Measurements from ENCODE around the gene ZNF555. TPM values are rescaled to one million over a fixed set of nuclear protein-coding genes. Genes with fewer than 3 reads are reported as not detected.

Gene ZNF555
- total and polyA plus RNA-seq, 7 donors, result 0.92 to 10.3 (median 4.3) TPM

DNA sequence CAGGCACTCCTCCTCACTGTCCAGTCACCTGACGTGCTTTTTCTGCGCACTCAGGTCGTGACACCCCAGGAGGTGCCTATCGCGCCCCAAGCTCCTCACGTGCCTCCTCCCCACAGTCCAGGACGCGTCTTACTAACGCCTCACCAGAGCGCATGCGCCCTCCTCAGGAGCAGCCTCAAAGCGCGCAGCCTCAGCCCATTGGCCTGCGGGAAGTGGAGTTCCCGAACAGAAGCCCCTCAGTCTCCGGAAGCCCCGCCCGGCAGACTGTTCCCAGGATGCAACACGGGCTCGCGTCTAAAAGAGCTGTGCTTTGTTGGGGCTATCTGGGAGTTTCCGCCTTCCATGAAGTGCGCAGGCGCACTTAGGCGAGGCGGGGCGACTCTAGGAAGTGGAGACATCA is 17.6 kb downstream of the ZNF555 start:
- no peaks in the 10 kb centered on the region for H3K4me1 ChIP-seq
- peaks cover 0 to 22% (median 0%) of the 10 kb centered on the region in 4 donors for H3K36me3 ChIP-seq
- H3K27ac ChIP-seq, result no peak overlapping the region
- no peak for DNase-seq
- H3K4me3 ChIP-seq, result no peak overlapping the region
- H3K27me3 ChIP-seq, result no peaks in the 10 kb centered on the region
- H3K9me3 ChIP-seq, result peaks cover 9 to 39% (median 19%) of the 10 kb centered on the region in 4 donors
- 78 to 89% methylated on average over 27 of the region's 27 CpGs for WGBS, 2 donors
- TF ChIP-seq CTCF (IDR thresholded peaks at IDR 0.05) (no peak), POLR2A (IDR thresholded peaks at IDR 0.05) (no peak), EP300 (IDR thresholded peaks at IDR 0.05) (no peak), POLR2AphosphoS5 (IDR thresholded peaks at IDR 0.05) (no peak)
- intact Hi-C loops (cut with DNase I), result no loop called here

- Histone ChIP-seq H3K27me3 (no peaks in the 10 kb centered on the region), H3K4me3 (no peak overlapping the region), H3K27ac (no peak overlapping the region), H3K4me1 (no peaks in the 10 kb centered on the region), H3K9me3 (peaks cover 0 to 4% (median 2%) of the 10 kb centered on the region in 4 donors), H3K36me3 (no peaks in the 10 kb centered on the region)
- TF ChIP-seq POLR2A (IDR thresholded peaks at IDR 0.05), result no peak
- 79 to 86% methylated on average over 10 of the region's 10 CpGs for WGBS, 2 donors
- DNase-seq, result no peak
- intact Hi-C loops (cut with DNase I), result no loop called here
Observed at GRCh38 chr19:2863816-2864215, 22.5 kb downstream of the ZNF555 start.

GRCh38 chr19:2865334-2866100 is 24.2 kb downstream of the ZNF555 start:
- Histone ChIP-seq H3K27me3 (no peaks in the 10 kb centered on the region), H3K4me3 (no peak overlapping the region), H3K4me1 (no peaks in the 10 kb centered on the region), H3K36me3 (no peaks in the 10 kb centered on the region), H3K9me3 (no peaks in the 10 kb centered on the region), H3K27ac (no peak overlapping the region)
- no peak for TF ChIP-seq CTCF (IDR thresholded peaks at IDR 0.05)
- TF ChIP-seq EP300 (IDR thresholded peaks at IDR 0.05), result no peak
- TF ChIP-seq POLR2A (IDR thresholded peaks at IDR 0.05), result no peak
- TF ChIP-seq POLR2AphosphoS5 (IDR thresholded peaks at IDR 0.05), result no peak
- 21 to 47% methylated on average over 12 of the region's 12 CpGs for WGBS, 2 donors
- intact Hi-C loops (cut with DNase I), result no loop called here
- no peak for DNase-seq

DNA sequence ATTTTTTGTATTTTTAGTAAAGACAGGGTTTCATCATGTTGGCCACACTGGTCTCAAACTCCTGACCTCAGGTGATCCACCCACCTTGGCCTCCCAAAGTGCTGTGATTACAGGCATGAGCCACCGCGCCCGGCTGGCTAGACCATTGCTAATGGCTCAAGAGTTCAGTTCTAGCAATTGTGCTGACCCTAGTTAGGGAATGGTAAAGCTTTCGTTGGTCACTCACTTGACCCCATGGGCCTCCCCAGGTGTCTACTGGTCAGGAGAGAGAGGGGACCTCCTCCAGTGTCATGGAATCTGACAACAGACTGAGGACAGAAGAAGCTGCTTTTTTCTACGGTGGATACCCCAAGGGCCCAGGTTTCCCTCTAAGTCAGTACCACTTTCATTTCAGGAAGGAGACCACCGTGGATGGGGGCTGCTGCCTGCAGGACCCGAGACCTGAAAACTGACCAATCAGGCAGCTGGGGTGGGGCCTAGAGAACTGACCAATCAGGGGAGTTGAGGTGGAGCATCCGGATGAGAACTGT is 25.3 kb downstream of the ZNF555 start:
- Histone ChIP-seq H3K27ac (no peak overlapping the region), H3K4me1 (no peaks in the 10 kb centered on the region), H3K36me3 (no peaks in the 10 kb centered on the region), H3K27me3 (no peaks in the 10 kb centered on the region), H3K4me3 (no peak overlapping the region), H3K9me3 (no peaks in the 10 kb centered on the region)
- TF ChIP-seq POLR2A (IDR thresholded peaks at IDR 0.05), result no peak
- TF ChIP-seq POLR2AphosphoS5 (IDR thresholded peaks at IDR 0.05), result no peak
- no peak for TF ChIP-seq CTCF (IDR thresholded peaks at IDR 0.05)
- no peak for TF ChIP-seq EP300 (IDR thresholded peaks at IDR 0.05)
- DNase-seq, result no peak
- intact Hi-C loops (cut with DNase I), result no loop called here
- WGBS, 2 donors, result 77 to 81% methylated on average over 8 of the region's 8 CpGs

- H3K27ac ChIP-seq, result no peak within 1 kb of the TSS
- intact Hi-C loops (cut with DNase I), result no loop called here
- no peaks in the 10 kb centered on the region for H3K9me3 ChIP-seq
- TF ChIP-seq POLR2AphosphoS5 (IDR thresholded peaks at IDR 0.05) (no peak), CTCF (IDR thresholded peaks at IDR 0.05) (no peak), POLR2A (IDR thresholded peaks at IDR 0.05) (no peak), EP300 (IDR thresholded peaks at IDR 0.05) (no peak)
- DNase-seq, result no peak
- 89 to 91% methylated on average over 36 of the region's 36 CpGs for WGBS, 2 donors
- H3K4me3 ChIP-seq, result no peak within 1 kb of the TSS
- no peaks in the 10 kb centered on the region for H3K27me3 ChIP-seq
- H3K4me1 ChIP-seq, result no peaks in the 10 kb centered on the region
- H3K36me3 ChIP-seq, result no peaks in the 10 kb centered on the region
Observed at GRCh38 chr19:2867025-2867991, 26.0 kb downstream of the ZNF555 start, which contains the start of gene ZNF556. Gene ZNF556 (plus strand): TSS chr19:2867335. CDS start chr19:2867422, 87 bp downstream.

Measured in sigmoid colon (tissue), 7 donors.